A204.1 (cell line): ENCODE results near the gene INSR.
"Not testable (repeated sequence)": the region's sequence is repeated elsewhere in the genome, so short reads cannot be mapped to it uniquely, and the experiment has no call there.

Experiments used
- FAIRE-seq: peaks from 2 replicates; lab custom pipeline; 2012; peaks lifted over from hg19 to GRCh38; lab: Jason Lieb, UNC

The INSR gene

DNA sequence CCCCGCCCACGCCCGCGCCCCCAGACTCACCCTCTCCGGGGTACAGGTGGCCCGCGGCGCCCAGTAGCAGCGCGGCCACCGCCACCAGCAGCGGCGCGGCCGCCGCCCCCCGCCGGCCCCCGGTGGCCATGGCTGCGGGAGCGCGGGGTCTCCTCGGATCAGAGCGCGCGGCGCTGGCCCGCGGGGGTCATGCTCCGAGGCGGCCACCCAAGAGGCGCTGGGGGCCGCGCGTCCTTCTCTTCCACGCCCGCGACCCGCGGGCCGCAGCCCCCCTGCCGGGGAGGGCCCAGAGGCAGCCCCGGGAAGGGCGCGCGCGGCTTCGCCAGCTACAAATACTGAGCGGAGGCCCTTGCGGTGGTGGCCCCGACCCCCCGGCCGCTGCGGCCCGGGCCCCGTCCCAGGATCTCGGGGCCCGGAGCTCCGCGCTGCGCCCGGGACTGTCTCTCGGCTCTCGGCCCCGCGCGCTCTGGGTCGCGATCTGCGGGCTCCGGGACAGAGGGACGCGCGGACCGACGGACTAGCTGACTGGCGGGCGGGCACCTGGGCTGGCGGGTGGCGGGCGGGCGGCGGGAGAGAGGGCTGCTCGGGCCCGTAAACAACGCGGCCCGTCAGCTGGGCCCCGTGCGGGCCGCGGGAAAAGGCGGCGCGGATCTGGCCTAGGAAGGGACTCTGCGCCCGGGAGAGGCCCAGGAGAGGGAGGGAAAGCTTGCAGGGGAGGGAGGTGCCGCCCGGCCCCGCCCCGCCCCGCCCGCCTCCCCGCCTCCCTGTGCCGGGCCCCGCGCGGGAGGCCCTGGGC lies at the start of gene INSR:
Gene INSR, minus strand, starts transcription at position 653 of the 796 bp plus-strand sequence. Its CDS starts 523 bp downstream, at position 130.
- no peak for FAIRE-seq

DNA sequence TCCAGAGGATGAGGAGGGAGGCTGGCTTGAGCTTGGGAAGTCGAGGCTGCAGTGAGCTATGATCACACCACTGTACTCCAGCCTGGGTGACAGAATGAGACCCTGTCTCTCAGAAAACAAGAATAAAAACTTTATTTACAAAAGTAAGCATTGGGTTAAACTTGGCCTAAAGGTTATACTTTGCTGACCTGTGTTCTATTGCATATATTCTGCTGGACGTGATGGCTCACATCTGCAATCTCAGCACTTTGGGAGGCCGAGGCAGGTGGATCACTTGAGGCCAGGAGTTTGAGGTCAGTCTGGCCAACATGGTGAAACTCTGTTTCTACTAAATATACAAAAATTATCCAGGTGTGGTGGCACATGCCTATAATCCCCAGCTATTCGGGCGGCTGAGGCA lies 47.9 kb upstream of the INSR start:
- FAIRE-seq, result no peak

DNA sequence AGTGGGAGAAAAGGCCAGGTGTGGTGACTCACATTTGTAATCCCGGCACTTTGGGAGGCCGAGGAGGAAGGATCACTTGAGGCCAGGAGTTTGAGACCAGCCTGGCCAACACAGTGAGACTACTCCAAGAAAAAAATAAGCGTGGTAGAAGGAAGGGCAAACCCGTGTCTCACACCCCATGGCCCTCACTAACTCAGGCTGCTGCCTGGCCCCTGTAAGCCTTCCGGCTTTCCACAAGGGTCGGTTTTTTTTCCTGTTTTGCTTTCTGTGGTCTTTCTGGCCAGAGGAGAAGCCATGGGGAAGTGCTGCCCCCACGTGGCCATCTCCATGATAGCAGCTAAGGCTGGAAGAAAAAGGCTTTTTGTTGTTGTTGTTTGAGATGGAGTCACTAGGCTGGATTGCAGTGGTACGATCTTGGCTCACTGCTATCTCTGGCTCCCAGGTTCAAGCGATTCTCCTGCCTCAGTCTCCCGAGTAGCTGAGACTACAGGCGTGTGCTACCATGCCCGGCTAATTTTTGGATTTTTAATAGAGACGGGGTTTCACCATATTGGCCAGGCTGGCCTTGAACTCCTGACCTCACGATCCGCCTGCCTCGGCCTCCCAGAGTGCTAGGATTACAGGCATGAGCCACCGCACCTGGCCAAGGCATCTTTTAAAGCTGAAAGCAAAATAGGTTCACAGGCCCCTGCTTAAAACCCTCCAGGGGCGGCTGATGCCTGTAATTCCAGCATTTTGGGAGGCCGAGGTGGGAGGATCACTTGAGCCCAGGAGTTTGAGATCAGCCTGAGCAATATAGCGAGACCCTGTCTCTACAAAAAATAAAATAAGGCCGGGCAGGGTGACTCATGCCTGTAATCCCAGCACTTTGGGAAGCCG lies 47.0 kb upstream of the INSR start:
- FAIRE-seq, result peak; percentile 16

DNA sequence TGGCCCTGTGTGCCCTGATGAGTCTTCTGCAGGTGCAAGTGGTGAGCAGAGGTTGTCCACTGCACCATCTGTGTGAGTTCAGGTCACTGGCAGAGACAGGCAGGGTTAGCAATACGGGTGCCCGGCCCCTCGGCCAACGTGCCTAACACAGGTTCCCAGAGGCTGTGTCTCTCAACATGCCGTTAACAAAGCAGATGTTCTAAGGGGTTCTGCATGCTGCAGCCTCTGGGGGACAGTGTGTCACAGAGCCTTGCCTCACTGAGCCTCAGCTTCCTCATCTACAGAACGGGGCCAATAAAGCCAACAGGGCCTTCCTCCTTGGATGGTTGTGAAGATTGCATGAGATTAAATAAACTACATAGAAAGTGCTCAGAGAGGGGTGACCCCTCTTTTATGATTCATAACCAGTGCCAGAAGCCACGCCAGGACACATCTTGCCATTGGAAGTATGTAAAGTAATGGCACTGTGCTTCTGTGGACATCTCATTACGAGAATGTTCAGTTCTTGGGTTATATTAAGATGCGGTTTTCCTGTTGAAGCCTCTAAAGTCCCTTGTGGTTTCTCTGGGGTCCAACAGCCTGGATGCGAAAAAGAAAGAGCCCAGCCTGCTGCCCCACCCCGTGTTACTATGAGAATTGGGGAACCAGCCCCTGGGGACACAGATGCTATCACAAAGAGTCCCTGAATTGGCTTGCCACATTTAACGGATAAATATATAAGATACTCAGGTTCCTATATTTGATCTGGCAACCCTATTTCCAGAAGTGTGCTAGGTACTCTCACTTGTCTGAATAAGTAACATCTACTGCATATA lies 43.4 kb upstream of the INSR start:
- FAIRE-seq, result no peak

DNA sequence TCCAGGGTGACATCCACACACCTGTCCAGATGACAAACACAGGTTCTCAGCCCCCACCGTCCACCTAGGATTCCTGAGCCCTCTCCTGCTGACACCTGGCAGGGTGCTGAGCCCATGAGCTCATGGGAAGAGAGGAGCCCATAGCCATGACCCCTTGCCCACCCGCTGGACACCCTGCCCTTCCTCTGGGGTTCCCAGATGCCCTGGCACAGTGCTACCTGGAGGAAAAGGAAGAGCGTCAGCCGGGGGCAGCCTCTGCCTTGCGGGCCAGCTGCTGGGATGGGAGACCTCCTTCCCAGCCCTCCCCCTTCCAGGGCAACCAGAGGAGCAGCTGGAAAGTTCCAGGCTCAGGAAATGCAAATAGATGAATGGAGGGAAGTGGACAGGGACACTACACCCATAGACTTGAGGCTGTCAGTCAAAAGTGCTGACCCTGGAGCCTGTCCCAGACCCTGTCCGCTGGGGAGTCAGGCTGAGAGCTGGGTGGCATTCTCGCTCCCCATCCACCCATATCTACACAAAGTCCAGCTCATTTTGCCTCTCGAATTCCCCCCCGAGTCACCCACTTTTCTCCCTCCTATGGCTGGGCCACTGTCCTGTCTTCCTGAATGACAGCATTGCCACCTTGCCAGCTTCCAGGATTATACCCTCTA lies 42.2 kb upstream of the INSR start:
- no peak for FAIRE-seq

DNA sequence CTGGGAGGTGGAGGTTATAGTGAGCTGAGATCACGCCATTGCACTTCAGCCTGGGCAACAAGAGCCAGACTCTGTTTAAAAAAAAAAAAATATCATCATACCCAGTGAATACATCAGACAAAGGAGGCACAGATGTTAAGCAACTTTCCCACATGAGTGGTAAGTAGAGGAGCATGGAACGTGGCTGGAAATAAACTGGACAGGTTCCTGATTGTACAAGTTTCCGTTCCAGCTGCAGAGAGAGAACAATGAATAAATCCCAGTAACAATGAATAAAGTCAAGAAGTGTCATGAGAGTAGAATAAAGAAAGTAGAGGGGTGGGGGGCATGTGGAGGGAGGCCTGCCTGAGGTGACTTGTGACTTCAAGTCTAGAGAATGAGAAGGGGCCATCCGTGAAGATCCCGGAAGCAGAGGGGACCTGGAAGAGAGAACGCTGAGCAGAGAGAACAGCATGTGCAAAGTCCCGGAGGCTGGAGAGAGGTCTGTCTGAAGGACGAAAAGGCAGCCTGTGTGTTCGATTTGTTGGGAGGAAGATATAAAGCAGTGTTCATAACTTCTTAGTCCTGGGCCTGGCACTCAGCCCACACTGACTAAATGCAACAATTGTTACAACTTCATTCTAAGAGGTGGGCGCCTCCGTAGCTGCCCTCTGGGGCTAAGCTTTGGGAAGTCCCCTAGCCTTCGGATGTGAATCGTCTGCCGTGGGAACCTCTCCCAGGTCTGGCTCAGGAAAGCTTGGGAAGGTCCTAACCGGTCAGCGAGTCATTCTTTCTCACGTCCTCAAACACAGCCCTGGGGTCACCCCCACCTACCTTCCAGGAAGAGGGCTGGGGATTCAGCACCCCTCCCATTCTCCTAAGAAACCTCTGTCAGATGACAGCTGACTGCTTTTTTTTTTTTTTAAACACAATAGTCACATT lies 39.2 kb upstream of the INSR start:
- no peak for FAIRE-seq

DNA sequence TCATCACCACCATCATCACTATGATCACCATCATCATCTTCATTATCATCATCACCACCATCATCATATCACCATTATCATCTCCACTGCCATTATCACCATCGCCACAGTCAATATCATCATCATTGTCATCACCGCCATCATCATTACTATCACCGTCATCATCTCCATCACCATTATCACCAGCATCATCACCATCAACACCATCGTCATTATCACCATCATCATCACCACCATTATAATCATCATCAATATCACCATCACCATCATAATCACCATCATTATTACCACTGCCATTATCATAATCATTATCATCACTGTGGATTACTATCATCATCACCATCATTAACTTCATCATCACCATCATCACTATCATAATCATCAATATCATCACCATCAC lies 37.2 kb upstream of the INSR start:
- FAIRE-seq, result no peak

DNA sequence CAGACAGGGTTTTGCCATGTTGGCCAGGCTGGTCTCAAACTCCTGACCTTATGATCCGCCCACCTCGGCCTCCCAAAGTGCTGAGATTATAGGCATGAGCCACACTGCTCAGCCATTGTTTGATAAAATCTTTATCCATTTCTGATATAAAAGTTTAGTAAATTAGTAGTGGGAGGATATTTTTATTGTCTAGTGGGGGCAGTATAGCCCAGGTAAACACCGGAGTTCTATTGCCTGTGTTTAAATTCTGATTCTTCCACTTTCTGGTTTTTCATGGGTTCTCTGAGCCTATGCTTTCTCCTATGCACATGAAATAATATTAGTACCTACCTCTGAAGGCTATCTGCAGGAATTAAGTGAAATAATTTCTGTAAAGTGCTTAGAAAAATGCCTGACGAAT lies 34.4 kb upstream of the INSR start:
- no peak for FAIRE-seq

DNA sequence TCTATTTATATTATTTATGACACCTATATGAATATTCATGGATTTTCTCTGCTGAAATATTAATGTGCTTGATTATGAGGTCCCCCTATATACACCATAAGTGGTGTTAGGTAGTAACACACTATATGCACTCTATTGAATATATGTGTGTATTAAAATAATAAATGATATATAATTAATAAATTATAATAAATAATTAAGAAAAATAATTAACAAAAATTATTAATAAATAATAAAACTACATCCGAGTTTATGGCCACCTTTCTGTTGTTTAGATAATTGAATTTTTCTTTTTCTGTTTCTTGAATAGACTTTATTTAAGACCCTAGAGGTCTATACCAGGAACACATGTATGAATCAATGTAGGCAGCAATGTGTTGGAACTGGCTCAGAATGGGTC lies 33.6 kb upstream of the INSR start:
- no peak for FAIRE-seq

DNA sequence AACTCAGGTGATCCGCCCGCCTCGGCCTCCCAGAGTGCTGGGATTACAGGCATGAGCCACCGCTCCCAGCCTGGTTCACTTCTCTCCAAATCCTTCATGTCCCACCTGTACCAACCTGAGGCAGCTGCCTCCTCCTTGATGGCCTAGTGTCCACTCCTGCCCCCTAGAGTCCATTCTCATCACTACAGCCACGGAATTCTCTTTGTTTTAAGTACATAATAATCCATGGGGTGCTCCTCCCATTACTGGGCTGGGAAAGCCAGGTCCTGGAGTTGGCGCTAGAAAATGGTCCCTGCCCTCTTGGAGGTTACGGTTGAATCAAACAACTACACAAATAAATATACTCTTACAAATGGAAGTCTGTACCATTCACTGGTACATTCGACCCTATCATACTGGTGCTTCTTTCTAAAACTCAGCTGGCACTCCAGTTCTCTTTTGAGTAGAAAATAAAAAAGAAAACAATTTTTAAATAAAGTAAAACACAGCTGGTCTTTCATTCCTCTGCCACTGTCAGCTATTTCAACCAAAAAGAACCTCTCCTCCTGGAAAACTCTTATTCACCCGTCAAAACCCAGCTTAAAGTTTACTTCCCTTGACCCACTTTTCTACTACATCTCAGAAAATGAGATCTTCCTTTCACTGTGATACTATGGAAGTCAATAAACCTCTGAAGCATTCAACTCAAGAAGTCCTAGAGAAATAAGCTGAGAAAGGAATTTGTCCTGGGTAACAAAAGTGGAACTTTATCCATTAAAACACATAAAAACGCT lies 32.1 kb upstream of the INSR start:
- FAIRE-seq, result no peak

DNA sequence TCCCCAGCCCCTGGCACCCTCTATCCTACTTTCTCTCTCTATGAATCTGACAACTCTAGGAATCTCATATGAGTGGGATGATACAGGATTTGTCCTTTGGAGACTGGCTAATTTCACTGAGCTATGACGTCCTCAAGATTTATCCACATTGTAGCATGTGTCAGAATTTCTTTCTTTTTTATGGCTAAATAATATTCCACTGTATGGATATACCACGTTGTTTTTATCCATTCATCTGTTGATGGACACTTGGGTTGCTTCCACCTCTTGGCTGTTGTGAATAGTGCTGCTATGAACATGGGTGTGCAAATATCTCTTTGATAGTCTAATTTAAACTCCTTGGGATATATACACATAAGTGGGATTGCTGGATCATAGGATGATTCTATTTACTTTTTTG lies 24.0 kb upstream of the INSR start:
- no peak for FAIRE-seq

DNA sequence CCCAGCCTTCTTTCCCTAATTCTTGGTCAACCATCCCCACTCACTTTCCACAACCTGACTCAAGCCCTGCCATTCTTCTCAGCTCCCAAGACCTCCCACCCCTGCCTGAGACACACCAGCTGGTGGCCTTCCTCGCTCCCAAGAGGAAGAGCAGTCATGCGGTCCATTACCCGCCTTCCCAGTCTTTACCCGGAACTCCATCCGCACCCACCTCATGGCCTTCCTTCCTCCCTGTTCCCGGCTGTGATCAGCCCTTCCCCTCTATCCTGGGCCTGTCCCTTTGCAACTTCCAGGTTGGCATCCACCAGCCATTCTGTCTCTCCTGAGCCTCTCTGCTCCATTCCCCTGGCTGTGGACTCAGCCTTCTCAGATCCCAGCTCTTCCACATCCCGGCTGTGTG lies 18.6 kb upstream of the INSR start:
- no peak for FAIRE-seq

DNA sequence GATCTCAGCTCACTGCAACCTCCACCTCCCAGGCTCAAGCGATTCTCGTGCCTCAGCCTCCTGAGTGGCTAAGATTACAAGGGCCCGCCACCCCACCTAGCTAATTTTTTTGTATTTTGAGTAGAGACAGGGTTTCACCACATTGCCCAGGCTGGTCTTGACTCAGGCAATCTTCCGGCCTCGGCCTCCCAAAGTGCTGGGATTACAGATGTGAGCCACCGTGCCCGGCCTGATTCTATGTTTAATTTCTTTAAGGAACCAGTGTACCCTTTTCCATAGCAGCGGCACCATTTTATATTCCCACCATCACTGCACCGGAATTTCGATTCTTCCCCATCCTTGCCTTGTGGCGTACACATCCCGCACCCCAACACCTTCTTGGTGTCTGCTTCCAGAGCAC lies 17.7 kb upstream of the INSR start:
- no peak for FAIRE-seq

DNA sequence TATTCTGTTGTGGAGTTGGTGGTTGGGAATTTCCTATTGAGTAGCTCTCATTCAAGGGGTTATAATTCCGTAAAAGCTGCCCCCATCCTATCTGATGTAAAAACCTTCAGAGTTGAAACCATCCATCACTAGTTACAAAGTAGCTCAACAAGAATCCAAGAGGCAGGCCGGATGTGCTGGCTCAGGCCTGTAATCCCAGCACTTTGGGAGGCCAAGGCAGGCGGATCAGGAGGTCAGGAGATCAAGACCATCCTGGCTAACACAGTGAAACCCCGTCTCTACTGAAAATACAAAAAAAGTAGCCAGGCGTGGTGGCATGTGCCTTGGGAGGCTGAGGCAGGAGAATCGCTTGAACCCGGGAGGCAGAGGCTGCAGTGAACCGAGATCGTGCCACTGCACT lies 14.1 kb upstream of the INSR start:
- not testable (repeated sequence) for FAIRE-seq

DNA sequence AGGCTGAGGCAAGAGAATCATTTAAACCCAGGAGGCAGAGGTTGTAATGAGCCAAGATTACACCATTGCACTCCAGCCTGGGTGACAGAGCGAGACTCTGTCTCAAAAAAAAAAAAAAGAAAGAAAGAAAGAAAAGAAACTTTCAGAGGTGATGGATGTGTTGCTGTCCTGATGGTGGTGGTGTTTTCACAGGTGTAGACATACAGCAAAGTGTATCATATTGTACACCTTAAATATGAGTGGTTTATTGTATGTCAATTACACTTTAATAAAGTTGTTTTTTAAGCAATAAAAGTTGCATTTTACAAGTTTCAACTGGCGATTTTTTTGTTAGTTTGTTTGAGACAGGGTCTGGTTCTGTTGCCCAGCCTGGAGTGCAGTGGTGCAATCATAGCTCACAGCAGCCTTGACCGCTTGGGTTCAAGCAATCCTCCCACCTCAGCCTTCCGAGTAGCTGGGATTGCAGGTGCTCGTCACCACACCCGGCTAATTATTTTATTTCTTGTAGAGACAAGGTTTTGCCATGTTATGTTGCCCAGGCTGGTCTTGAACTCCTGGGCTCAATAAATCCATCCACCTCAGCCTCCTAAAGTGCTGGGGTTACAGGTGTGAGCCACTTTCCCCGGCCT lies 13.5 kb upstream of the INSR start:
- FAIRE-seq, result no peak

DNA sequence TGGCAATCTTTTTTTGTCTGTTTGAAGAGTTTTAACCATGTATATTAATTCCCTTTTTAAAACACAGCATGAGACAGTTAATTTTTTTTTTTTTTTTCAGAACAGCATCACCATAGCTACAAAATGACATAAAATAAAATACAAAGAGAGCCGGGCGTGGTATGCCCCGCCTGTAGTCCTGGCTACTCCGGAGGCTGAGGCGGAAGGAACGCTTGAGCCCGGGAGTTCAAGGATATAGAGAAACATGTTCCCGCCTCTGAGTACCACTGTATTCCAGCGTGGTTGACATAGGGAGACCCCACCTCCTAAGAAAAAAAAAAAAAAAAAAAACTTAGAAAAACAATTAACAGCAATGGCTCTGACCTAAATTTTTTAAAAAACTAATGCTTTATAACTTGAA lies 10.0 kb upstream of the INSR start:
- no peak for FAIRE-seq

DNA sequence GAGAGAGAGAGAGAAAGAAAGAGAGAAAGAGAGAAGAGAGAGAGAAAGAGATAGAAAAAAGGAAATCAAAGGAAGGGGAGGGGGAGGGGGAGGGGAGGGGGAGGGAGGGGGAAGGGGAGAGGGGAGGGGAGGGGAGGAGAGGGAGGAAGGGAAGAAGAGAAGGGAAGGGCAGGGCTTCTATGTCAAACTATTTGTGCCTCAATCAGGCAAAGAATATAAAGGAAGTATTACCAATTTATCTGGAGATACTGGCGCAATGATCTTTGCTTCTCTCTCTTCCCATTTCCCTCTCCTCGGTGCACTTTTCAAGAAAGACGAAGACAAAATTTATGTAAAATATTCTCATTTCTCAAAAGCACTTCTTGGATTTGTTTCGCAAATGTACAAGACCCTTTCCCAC lies 9.3 kb upstream of the INSR start:
- FAIRE-seq, result no peak

DNA sequence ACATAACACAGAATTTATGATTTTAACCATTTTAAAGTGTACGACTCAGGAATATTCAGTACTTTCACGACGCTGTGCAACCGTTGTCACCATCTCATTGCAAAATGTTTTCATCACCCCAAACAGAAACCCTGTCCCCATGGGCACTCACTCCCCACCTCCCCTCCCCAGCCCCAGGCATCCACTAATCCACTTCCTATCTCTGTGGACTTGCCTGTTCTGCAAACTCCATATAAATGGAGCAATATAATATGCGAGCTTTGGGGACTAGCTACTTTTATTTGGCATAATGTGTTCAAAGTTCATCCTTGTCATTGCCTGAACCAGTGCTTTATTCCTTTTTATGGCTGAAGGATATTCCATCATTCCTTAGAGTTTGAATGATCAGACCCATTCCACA lies 7.3 kb upstream of the INSR start:
- FAIRE-seq, result no peak

DNA sequence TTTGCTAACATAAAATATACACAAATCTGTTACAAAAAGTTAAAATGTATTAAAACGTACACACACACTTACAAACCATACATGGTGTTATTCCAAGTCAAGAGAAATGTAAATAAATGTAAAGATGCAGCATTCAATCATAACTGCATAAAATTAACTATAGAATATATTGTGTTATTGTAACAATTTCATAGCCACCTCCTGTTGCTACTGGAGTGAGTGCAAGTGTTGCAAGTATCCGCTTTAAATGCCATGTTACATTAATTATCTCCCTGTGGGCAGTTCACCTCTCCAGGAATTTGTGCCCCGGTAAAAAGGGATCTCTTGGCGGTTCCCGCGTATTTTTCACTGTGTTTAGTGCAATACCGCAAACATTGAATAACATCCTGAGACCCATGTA lies 3.5 kb upstream of the INSR start:
- FAIRE-seq, result no peak
